GM21737 (cell line): ENCODE data around the gene SLIT3.
"Not testable (repeated sequence)": the region's sequence is repeated elsewhere in the genome, so short reads cannot be mapped to it uniquely, and the experiment has no call there.

Experiments used
- ATAC-seq: cut with Tn5 transposase; IDR thresholded peaks from one replicate; pipeline ENCODE4 v1.9.1; 2021; ENCODE audit warnings: mild to moderate bottlenecking, moderate library complexity; ENCODE audit not compliant: unreplicated experiment

SLIT3 gene

GRCh38 chr5:169114466-169115065 is 186.4 kb downstream of the SLIT3 start:
- ATAC-seq: no peak

GRCh38 chr5:169112016-169112415 is 188.9 kb downstream of the SLIT3 start:
- no peak for ATAC-seq

- ATAC-seq: no peak
Measured at GRCh38 chr5:169106911-169107706, 193.8 kb downstream of the SLIT3 start.

GRCh38 chr5:169105582-169105981 is 195.4 kb downstream of the SLIT3 start:
- not testable (repeated sequence) for ATAC-seq

- ATAC-seq: no peak
Measured at GRCh38 chr5:169104937-169105494, 195.9 kb downstream of the SLIT3 start.

GRCh38 chr5:169103586-169104181 is 197.3 kb downstream of the SLIT3 start:
- no peak for ATAC-seq

- no peak for ATAC-seq
Measured at GRCh38 chr5:169101966-169102365, 199.0 kb downstream of the SLIT3 start.

- no peak for ATAC-seq
Measured at GRCh38 chr5:169100735-169101075, 200.2 kb downstream of the SLIT3 start.

- no peak for ATAC-seq
Measured at GRCh38 chr5:169099801-169100734, 200.9 kb downstream of the SLIT3 start.

GRCh38 chr5:169098331-169099121 is 202.4 kb downstream of the SLIT3 start:
- no peak for ATAC-seq

GRCh38 chr5:169097374-169098326 is 203.3 kb downstream of the SLIT3 start:
- no peak for ATAC-seq

- no peak for ATAC-seq
Measured at GRCh38 chr5:169095976-169096375, 205.0 kb downstream of the SLIT3 start.

- no peak for ATAC-seq
Measured at GRCh38 chr5:169095410-169095960, 205.5 kb downstream of the SLIT3 start.

GRCh38 chr5:169094586-169095409 is 206.1 kb downstream of the SLIT3 start:
- ATAC-seq: no peak

- ATAC-seq: no peak
Measured at GRCh38 chr5:169091396-169091980, 209.5 kb downstream of the SLIT3 start.

GRCh38 chr5:169089343-169089742 is 211.6 kb downstream of the SLIT3 start:
- no peak for ATAC-seq

- ATAC-seq: no peak
Measured at GRCh38 chr5:169088028-169088725, 212.8 kb downstream of the SLIT3 start.
